Stimulated activated CD8-positive, alpha-beta memory T cell treated with anti-CD3 and anti-CD28 coated beads, Interleukin-15, amount 100 ng/mL, for 4 hours (primary cell): ENCODE data around the gene MYEF2.

ENCODE experiments used
- DNase-seq, 2 donors: peaks; one replicate each; pipeline ENCODE4 v3.0.0-alpha.2; 2020; ENCODE audit warnings: low read depth in 2 of 2

MYEF2 gene

DNA sequence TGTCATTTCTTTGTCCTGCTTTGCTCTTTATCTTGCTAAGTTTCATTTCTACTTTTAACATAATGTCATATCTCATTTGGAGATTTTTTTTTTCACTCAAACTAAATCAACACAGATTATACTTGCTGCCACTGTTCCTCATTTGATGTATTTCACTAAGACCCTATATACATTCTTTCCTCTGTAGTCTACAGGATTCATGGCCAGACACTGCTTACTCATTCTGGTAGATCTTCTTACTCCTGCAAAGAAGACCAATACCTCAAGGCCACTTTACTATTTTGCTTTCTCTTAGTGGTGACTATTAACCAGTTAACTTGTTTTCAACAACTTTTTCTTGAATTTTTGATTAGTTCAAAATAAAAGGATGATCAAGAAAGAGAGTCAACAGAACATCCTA is 30.7 kb downstream of the MYEF2 start:
- no peak for DNase-seq

DNA sequence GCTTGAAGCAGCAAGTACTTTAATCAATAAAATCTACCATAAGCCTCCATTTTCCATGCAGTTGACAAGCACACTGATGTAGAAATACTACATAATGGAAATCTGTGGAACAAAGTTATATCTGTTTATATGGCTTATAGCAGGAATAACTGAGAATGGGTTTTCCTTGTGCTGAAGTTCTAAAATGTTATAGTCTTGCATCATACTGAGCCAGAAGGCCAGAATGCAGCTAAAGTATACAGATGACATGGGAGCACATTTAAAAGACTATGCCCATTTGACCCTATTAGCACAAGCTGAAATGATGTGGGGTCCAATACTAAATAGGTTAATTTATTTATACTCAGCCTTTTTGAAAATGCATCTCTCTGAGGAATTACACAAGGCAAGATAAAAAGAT is 32.2 kb downstream of the MYEF2 start:
- no peak for DNase-seq

DNA sequence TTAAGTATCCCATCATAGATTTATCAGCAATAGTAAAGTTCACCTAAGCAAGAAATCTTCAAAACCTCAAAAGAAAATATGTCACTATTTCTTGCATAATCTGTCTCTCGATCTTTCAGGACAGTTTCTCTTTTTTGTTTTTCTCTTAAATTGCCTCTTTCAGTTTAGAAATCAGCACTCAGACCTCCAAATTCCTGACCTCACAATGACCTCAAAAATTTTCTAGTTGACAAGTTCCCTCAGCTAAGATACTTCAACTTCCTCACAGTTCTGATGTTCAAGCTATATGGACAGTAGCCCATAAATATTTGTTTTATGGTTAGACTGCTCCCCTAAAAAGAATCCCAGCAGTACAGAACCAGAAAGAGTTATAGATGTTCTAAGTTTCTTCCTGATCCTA is 33.2 kb downstream of the MYEF2 start:
- no peak for DNase-seq

DNA sequence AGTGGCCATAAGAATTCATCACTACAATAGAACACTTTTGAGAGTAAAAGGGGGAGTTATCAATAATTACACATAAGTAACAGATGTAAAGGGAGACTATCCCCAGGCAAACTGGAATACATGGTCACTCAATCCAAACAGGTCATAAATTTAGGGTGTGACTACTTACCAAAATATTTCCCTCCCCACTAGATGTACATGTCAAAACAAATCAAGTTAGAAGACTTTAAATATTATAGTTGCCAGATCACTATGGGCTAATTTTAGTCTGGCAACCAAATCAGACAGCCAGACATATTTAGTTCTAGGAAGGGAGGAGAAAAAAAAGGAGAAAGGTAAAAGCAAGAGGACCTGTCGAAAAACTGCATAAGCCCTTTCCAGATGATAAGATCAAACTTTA is 34.2 kb downstream of the MYEF2 start:
- DNase-seq = no peak

DNA sequence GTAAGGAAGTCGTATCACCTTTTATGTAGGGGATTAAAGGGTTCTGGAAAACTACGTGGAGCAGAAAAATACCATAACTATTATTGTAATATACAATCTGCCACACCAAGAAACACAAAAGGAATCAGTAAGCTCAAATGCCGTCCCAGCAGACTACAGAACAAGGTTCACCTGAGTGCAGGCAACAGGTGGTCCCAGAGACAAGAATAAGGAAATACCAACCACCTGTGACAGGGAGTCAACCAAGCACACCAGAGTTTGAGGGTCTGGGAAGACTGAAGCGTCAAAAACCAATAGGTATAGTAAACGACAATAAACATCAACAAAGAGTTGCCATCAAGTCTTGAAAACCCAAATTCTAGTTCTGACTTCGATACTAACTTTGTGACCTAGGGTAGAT is 45.2 kb downstream of the MYEF2 start:
- DNase-seq = no peak

DNA sequence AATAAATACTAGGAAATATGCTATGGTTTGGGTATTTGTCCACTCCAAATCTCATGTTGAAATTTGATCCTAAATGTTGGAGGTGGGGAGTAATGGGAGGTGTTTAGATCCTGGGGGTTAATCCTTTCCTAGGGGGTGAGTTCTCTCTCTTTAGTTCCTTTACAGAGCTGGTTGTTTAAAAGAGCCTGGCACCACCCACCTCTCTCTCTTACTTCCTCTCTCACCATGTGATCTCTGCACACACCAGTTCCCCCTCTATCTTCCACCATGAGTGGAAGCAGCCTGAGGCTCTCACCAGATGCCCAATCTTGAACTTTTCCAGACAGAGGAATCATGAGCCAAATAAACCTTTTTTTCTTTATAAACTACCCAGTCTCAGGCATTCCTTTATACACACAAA is 46.8 kb downstream of the MYEF2 start:
- DNase-seq = no peak

DNA sequence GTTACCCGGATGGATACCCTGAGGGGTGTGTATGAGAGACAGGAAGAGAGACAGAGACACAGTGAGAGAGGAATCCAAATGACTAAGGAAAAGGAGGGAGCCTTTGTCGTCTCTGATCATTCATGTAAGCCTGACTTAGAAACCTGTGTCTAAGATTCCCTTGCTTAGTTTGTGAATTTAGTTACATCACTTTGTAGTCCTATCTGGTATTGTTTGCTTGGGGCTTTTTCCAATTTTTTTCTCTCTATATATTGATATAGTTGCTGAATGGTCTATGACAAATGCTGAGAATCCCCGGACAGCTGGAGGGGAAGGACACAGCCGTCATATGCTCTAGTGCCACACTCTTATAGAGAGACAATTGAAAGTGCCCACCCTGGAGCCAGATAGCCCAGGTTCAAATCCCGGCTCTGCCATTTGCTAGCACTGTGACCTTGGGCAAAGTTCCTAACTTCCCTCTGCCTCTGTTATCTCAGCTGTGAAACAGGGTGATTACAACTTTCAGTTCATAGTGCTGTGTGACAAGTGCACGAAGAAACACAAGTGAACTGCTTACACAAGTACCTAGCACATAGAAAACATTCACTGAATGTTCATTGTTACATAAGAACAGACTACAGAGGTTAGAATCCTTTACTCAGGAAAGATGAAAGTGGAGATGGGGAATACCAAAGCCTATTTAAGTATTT is 51.3 kb downstream of the MYEF2 start:
- DNase-seq = no peak

DNA sequence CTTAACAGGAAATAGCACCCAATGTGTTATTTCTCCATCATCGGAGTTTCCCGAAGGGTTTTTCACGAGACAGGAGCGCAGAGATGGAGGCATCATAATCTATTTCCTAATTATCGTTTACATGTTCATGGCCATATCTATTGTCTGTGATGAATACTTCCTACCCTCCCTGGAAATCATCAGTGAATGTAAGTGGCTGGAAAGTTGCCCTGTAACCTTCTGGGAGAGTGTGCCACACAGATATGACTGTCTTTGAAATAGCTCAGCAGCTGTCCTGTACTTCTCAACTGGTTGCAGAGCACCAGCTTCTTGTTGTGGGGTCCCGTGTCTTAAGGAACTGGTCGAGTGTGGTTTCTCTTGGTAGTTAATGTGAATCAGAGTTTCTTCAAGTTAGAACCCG is 56.2 kb downstream of the MYEF2 start:
- no peak for DNase-seq

DNA sequence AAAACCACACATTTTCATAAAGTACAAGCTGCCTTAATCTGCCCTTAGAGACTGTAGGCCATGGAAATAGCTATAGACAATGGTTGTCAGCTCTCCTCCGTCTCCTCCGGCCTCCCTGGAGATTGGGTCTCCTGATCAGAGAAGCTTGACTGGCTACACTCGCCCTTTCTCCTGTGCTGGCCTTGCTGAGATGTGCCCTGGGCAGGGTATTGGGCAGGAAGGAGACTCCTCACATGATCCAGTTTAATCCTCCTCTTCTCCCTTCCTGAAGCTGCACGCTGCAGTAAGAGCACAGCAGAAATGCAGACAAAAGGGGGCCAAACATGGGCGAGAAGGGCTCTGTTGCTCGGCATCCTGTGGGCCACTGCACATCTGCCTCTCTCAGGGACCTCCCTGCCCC is 57.4 kb downstream of the MYEF2 start, which contains the start of gene SLC24A5:
Gene SLC24A5, plus strand, starts transcription at position 246 of the 400 bp plus-strand sequence. Its CDS starts 55 bp downstream, at position 301.
- DNase-seq = no peak

DNA sequence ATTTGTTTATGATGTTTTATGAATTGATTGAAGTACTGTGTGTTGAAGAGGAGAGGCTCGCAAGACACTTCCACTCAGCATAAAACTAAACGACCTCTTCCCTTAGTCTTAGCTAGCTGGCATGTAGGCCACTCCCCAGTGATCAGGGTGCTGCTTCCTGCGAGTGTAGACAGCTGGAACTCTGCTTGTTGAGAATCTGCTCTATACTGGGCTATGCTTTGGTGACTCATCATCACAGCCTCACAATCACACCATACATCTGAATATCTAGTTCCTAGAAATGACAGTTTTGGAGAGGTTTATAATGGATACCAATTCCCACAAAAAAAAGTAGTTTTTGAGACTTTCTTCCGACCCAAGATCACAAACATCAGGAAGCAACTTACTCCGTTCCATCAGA is 58.8 kb downstream of the MYEF2 start:
- DNase-seq = no peak

DNA sequence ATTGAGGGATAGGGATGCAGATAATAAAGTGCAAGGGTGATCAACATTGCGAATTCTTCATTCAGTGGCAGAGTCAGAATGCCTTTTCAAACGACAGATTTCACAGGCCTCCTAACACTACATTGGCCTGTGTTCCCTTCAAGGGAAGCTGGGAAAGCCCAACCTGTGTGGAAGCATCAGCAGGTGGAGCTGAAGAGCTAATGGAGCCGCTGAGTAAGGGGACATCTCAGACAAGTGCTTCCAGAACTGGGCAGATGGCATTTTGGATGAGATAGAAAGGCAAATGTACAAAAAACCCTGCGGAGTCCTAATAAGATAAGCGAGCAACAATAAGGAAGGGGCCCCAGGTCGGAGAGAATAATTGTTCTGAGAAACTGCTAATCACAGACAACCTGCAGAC is 65.9 kb downstream of the MYEF2 start:
- no peak for DNase-seq

DNA sequence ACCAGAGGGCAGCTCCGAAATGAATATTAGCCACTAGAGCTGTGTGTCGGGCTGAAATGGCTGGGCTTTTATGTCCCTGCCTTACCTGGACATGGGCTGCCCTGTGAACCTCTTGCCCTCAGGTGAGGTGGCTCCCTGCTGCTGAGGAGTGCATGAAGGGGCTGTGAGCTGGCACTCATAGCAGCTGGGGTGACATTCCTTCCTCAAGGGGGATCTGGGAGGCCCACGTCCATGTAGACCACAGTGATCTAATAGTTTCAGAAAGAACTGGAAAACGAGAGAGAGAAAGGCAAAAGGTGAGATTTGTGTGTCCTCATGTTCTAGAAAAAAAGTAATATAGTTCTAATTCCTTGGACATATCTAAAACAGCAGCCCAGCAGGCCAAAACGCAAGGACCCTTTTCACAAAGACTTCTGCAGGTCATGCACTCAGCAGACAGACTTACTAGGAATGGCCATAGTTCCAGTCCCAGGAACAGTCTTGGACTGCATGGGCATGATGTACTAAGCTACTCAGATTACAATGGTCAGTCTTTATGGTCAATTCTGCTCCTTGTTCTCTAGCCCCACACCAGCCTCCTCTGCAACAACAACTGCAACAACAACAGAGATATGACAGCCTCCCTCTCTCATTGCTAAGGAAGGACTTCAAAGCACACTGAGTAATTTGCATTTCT is 68.1 kb downstream of the MYEF2 start:
- no peak for DNase-seq

DNA sequence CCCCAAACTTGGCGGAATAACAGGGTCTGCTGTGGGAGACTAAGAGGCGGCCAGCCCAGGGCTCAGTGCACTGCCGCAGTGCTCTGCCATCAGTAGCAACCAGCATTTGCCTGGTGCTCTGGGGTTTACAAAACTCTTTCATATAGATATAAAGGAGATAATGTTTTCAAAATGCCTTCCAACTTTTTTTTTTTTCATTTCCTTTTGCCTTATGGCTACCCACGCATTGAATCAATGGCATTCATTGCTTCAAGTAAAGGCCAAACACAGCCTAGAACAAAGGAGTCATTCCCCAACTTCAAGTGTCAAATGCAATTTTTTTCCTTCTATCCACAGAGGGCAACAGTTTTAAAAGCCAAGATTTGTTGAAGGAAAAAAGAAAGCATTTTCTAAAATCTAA is 68.9 kb downstream of the MYEF2 start:
- DNase-seq = no peak

DNA sequence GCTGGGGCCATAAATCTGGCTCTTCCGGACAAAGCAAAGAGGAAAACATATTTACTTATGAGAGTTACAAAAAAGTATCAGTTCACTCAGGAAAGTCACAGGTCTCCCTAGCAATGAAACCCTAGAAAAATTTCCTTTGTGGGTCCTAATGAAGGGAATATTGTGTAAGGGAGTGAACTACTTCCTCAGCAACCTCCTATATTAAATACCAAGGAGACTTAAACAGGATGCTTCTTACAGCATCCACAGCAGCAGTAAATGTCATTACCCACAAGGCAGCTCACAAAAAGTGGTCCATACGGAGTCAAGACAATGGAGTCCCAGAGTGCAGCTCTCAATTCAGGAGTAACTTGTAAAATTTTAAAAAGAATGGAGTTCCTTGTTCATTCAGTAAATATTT is 72.2 kb downstream of the MYEF2 start:
- DNase-seq = no peak

DNA sequence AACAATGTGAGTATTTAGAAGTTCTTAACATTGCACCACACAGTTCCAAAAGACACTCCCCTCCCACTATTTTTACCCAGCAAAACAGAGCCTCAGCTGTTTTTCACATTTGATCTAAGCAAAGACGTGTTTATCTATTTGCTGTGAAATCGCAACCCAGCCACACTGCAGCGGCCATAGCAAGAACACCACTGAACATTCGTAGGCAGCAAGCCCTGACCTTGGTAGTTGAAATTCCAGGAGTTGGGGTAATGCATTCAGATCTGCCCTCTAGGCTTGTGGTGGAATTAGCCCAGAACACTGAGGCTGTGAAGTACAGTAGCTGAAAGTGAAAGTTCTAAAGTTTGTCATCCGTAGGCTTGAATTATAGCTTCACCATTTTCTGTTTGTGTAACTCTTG is 74.4 kb downstream of the MYEF2 start:
- no peak for DNase-seq

DNA sequence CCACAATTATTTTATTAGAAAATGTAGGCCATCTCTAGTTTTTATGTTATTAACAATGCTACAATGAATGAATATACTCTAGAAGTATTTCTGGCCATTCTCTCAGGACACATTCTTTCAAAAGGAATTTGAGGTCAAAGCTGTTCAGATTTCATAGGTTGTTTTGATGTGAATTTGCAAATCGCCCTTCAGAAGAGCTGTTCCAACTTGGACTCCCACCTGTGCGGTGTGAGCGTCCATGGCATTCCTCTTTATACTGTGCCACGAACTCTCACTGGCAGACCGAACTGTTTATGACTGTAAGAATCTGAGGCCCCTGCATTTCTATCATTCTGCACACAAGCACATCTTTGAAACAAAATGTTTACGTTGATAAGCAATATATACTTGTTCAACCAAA is 75.9 kb downstream of the MYEF2 start:
- no peak for DNase-seq

DNA sequence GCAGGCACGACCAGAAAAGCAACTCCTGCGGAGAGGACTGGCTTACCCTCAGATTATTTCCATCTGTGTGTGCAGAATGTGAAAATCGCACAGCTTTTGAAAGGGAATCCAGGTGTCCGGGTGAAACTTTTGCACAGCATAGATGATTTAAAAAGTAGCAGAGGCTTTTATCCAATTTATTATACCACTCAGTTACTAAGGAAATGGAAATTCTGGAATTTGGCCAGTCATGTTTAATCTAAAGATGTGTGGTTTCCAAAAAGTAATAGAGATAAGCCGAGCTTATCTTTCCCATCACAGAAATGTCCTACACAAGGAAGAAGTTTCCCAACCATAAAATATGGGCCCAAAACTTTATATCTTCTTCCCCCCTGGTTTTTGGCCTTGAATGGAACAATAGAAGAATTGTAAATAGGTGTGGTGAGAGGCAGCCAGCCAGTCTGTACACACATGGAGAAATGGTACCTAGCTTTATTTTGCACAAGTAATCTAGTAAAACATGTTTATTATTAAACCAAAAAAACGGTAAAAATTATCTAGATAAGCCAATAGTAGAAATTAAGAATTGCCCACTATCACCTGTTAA is 76.6 kb downstream of the MYEF2 start:
- DNase-seq = no peak

DNA sequence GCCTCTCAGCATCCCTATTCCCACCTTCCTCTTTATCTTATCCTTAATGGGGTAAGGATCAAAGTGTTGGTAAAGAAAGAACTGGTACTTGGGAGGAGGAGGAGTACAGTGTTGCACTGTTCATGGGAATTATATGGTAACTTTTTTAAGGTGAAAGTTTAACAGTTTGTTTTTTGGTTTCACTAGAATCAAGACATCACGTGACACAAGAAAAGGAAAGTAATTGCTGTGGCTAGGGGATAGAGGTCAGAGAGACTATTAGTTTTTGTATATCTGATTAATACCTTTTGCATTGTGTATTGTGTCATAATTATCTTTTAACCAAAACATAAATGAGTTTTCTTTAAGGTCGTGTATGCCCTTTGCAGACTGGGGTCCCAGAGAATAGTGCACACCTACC is 80.8 kb downstream of the MYEF2 start:
- no peak for DNase-seq

DNA sequence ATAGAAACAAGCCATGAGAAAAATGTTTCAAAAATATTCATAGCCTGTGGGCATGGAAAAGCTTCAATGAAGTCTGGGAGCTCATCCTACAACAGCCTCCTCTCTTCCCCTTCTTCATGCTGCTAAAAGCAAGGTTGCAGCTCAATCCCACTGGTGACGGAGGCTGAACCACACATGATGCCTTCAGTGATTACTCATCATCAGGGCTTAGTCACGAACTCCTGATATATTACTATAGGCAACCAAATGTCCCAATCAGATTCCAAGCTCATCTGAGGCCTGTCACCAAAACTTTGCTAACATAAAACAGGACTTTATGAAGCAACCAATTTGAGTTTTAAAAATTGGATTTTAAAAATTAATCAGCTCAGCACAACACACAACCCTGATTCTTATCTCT is 81.3 kb downstream of the MYEF2 start:
- no peak for DNase-seq

DNA sequence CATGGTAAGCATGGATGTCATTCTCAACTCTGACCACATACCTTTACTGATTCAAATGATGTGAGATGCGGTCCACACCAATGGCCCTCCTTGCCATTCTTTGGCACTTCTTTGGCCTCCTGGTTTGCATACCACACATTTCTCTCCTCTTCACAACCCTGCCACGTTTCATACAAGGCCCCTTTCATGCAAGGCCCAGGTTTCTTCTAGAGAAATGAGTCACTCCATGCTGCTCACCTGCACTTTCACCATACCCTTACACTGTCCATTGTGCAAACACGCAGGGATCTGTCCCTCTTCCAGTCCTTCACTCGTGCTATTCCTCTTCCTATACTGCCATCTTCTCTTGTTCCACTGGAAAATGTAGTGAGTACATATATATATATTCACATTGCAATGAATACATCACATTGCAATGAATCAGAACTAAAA is 81.7 kb downstream of the MYEF2 start:
- DNase-seq = no peak

DNA sequence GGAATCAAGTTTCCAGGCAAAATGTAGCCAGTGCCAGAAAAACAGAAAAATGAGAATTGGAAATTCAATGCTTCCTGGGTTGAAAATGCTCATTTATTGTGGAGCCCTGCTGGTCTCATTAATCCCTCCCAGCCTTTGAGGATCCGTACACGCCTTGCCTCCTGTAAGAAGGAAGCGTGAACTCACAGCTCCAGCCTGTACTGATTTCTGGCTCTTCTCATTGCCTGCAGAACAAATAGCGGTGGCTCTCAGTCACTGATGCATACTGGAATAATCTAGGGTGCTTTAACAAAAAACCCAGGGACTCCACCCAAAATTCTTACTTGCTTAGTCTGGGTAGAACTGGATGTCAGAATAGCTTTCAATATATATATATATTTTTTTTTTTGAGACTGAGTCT is 86.6 kb downstream of the MYEF2 start:
- DNase-seq = no peak

DNA sequence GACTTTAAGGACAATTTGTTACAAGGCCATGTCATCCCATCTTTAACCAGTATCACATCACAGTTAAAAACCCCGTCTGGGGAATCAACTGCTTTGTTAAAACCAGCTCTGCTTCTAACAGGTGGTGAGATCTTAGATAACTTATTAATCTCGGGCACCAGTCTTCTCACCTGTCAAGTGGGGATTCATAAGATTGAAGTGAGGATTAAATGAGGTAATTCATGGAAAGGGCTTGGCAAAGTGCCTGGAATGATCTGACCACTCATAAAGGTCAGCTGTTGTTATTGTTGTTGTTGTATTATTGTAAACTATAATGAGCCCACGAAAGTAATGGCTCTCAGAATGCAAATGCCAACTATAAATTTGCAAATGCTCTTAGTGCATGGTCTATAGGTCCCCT is 87.4 kb downstream of the MYEF2 start:
- DNase-seq = no peak

DNA sequence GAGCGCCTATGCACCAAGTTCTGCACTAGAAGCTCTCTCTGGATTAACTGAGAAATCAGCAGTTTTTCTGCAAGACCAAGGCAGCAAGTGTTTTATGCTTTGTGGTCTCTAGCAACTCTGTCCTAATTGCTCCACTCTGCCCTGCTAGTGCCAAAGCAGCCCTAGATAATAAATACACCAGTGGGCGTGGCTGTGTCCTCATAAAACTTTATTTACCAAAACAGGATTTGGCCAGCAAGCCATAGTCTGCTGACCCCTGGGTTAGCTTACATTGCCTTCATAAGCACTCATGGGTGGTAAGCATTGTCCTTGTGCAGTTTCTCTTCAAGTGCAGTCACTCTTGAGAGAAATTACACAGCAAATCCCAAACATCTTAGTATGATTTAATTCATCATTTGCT is 88.0 kb downstream of the MYEF2 start:
- DNase-seq = no peak
